Measurements from ENCODE around the gene EVA1C.

- no peak for TF ChIP-seq CTCF (IDR thresholded peaks at IDR 0.05)
- no peak for TF ChIP-seq EZH2phosphoT487 (IDR thresholded peaks at IDR 0.05)
- no peak for TF ChIP-seq EZH2 (IDR thresholded peaks at IDR 0.05)
Measured at GRCh38 chr21:32475162-32475812, 62.8 kb downstream of the EVA1C start.

Data from neural progenitor cell (in vitro differentiated cells).